Measurements from ENCODE around the gene RCBTB2. TPM values are rescaled to one million over a fixed set of nuclear protein-coding genes. Genes with fewer than 3 reads are reported as not detected.

Gene RCBTB2
- total RNA-seq, 1 donor from 2014 or later = 38.4 TPM

DNA sequence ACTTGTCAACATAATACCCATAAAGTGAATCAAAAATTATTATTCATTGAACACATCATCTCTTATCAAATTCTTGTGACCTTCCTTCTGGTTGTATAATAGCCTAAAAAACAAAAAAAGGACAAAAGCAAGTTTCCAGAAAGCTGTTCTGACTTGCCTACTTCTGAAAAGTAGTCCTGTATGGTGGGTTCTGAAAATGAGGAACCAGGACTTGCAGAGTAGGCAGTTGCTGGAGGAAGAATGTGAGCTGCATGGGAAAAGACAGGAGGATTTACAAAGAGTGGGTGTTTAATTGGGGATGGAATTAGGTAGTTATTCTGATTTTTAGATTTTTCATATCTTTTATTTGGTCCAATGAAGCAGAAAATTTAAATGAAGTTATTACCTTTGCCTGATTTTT is 56.7 kb downstream of the RCBTB2 start:
- Histone ChIP-seq H3K9me3 (ENCODE audit: low read depth) (no peaks in the 10 kb centered on the region), H3K27ac (no peak overlapping the region), H3K9ac (no peak overlapping the region), H4K20me1 (ENCODE audit: low read depth) (no peaks in the 10 kb centered on the region), H3F3A (ENCODE audit: low read depth) (no peaks in the 10 kb centered on the region), H3K36me3 (no peaks in the 10 kb centered on the region), H3K79me2 (ENCODE audit: low read depth) (no peaks in the 10 kb centered on the region), H3K4me1 (no peaks in the 10 kb centered on the region), H3K4me2 (no peak overlapping the region), H2AFZ (replicated peaks) (no peak overlapping the region), H3K27me3 (no peaks in the 10 kb centered on the region), H3K4me3 (no peak overlapping the region)
- Mint-ChIP-seq H3K27me3 (ENCODE audit: insufficient read depth, low read depth) (no peaks in the 10 kb centered on the region), H3K9me3 (no peaks in the 10 kb centered on the region), H3K4me1 (no peaks in the 10 kb centered on the region), H3K4me3 (no peak overlapping the region), H3K27ac (no peak overlapping the region), H3K36me3 (peaks cover 17% of the 10 kb centered on the region)
- TF ChIP-seq, protein P1, sequence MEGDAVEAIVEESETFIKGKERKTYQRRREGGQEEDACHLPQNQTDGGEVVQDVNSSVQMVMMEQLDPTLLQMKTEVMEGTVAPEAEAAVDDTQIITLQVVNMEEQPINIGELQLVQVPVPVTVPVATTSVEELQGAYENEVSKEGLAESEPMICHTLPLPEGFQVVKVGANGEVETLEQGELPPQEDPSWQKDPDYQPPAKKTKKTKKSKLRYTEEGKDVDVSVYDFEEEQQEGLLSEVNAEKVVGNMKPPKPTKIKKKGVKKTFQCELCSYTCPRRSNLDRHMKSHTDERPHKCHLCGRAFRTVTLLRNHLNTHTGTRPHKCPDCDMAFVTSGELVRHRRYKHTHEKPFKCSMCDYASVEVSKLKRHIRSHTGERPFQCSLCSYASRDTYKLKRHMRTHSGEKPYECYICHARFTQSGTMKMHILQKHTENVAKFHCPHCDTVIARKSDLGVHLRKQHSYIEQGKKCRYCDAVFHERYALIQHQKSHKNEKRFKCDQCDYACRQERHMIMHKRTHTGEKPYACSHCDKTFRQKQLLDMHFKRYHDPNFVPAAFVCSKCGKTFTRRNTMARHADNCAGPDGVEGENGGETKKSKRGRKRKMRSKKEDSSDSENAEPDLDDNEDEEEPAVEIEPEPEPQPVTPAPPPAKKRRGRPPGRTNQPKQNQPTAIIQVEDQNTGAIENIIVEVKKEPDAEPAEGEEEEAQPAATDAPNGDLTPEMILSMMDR (IDR thresholded peaks at IDR 0.05) = no peak
- TF ChIP-seq EZH2phosphoT487 (IDR thresholded peaks at IDR 0.05) = no peak
- TF ChIP-seq EZH2 (IDR thresholded peaks at IDR 0.05) = no peak
- DNase-seq (ENCODE audit: low spot score) = no peak

DNA sequence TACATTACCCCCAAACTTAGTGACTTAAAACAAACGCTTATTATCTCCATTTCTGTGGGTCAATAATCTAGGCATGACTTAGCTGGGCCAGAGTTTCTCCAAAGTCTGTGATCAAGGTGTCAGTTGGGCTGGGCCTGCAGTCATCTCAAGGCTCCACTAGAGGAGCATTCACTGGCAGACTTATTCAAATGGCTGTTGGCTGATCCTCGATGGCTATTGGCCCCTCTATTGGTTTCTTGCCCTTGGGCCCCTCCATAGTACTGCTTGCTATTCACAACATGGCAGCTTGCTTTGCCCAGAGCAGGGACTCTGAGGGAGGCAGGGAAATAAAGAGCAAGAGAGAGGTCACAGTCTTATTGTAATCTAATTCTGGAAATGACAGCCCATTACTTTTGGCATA is 57.6 kb downstream of the RCBTB2 start:
- Histone ChIP-seq H2AFZ (replicated peaks) (no peak overlapping the region), H3K9me3 (ENCODE audit: low read depth) (no peaks in the 10 kb centered on the region), H3K4me3 (no peak overlapping the region), H3K27me3 (no peaks in the 10 kb centered on the region), H3K79me2 (ENCODE audit: low read depth) (no peaks in the 10 kb centered on the region), H3K4me1 (no peaks in the 10 kb centered on the region), H3F3A (ENCODE audit: low read depth) (no peaks in the 10 kb centered on the region), H3K36me3 (no peaks in the 10 kb centered on the region), H3K9ac (no peak overlapping the region), H3K27ac (no peak overlapping the region), H3K4me2 (no peak overlapping the region), H4K20me1 (ENCODE audit: low read depth) (no peaks in the 10 kb centered on the region)
- Mint-ChIP-seq H3K27ac (no peak overlapping the region), H3K9me3 (no peaks in the 10 kb centered on the region), H3K4me3 (no peak overlapping the region), H3K27me3 (ENCODE audit: insufficient read depth, low read depth) (no peaks in the 10 kb centered on the region), H3K4me1 (no peaks in the 10 kb centered on the region), H3K36me3 (peaks cover 17% of the 10 kb centered on the region)
- TF ChIP-seq EZH2 (IDR thresholded peaks at IDR 0.05) (no peak), EZH2phosphoT487 (IDR thresholded peaks at IDR 0.05) (no peak)
- TF ChIP-seq, protein P1 (IDR thresholded peaks at IDR 0.05) = no peak
- DNase-seq (ENCODE audit: low spot score) = no peak

DNA sequence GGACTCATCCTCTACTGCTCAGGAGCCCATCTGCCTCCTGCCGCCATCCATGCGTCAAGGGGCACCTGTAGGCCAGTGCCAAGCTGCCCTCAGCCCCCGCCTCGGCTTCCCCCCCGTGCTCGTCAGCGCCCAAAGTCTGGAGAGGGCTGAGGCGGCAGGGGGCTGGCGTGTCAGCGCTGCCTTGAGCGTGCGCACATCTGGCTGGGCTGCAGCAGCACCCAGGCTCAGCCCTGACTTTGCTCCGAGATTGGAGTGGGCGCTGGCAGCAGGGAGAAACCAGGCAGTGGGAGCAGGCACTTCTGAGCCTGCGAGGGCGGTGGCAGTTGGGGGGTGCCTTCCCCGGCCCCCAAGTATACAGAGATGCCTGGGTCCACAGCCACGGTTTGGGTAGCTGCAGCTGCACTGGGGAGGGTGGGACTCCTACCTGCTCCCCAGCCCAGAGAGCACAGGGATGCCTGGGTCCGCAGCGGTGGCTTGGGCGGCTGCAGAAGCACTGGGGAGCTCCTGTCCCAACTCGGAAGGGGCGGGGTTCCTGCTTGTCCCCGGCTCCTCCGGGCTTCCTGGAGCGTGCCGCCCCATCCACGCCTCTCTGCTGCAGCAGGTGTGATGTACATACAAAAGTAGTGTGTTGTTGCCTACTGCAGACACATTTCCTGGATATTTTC is 75.2 kb downstream of the RCBTB2 start:
- Mint-ChIP-seq H3K9me3 (no peaks in the 10 kb centered on the region), H3K27me3 (ENCODE audit: insufficient read depth, low read depth) (no peaks in the 10 kb centered on the region), H3K4me1 (no peaks in the 10 kb centered on the region), H3K4me3 (no peak overlapping the region), H3K36me3 (peaks cover 19% of the 10 kb centered on the region), H3K27ac (no peak overlapping the region)
- no peak overlapping the region for H2AFZ ChIP-seq (replicated peaks)
- H3K4me2 ChIP-seq = no peak overlapping the region
- no peaks in the 10 kb centered on the region for H3K4me1 ChIP-seq
- H3K4me3 ChIP-seq = no peak overlapping the region
- no peaks in the 10 kb centered on the region for H3K36me3 ChIP-seq
- no peaks in the 10 kb centered on the region for H3K79me2 ChIP-seq (ENCODE audit: low read depth)
- H3K9me3 ChIP-seq (ENCODE audit: low read depth) = no peaks in the 10 kb centered on the region
- H4K20me1 ChIP-seq (ENCODE audit: low read depth) = no peaks in the 10 kb centered on the region
- H3K9ac ChIP-seq = no peak overlapping the region
- H3K27me3 ChIP-seq = no peaks in the 10 kb centered on the region
- H3K27ac ChIP-seq = no peak overlapping the region
- TF ChIP-seq EZH2phosphoT487 (IDR thresholded peaks at IDR 0.05) = no peak
- TF ChIP-seq, protein P1 (IDR thresholded peaks at IDR 0.05) = no peak
- TF ChIP-seq EZH2 (IDR thresholded peaks at IDR 0.05) = no peak
- no peak for DNase-seq (ENCODE audit: low spot score)
- H3F3A ChIP-seq (ENCODE audit: low read depth) = no peaks in the 10 kb centered on the region

Measured in neural progenitor cell (in vitro differentiated cells).